GM23338 (cell line): ENCODE measurements around the gene PSKH1.

ENCODE experiments used
- CREB1 ChIP-seq: fragments of 250-450 bp; sonication (Bioruptor Pico); IDR thresholded peaks from 2 replicates; pipeline ENCODE4 v1.5.0; 2020; ENCODE audit warnings: low read depth, mild to moderate bottlenecking, moderate library complexity
- EZH2 ChIP-seq: fragments of 200-600 bp; sonication (generic); IDR thresholded peaks from one replicate; pipeline ENCODE4 v1.8.0; 2017; ENCODE audit warnings: antibody characterized with exemption, mild to moderate bottlenecking, low read depth; ENCODE audit not compliant: unreplicated experiment
- EZH2phosphoT487 ChIP-seq: fragments of 200-600 bp; sonication (generic); IDR thresholded peaks from one replicate; pipeline ENCODE4 v1.8.1; 2018; ENCODE audit warnings: antibody characterized with exemption; ENCODE audit not compliant: unreplicated experiment
- JUNB ChIP-seq: IDR thresholded peaks from one replicate; pipeline ENCODE4 v1.6.1; 2016; ENCODE audit warnings: antibody characterized with exemption; ENCODE audit not compliant: unreplicated experiment
- POLR2AphosphoS5 ChIP-seq: IDR thresholded peaks from 2 replicates; pipeline ENCODE4 v1.6.1; 2016; ENCODE audit warnings: antibody characterized with exemption, low read depth
- ZNF114 ChIP-seq: fragments of 250-450 bp; sonication (Bioruptor Pico); IDR thresholded peaks from 2 replicates; pipeline ENCODE4 v1.5.0; 2020; ENCODE audit warnings: mild to moderate bottlenecking, moderate library complexity
- ZNF331 ChIP-seq: fragments of 250-450 bp; sonication (Bioruptor Pico); IDR thresholded peaks from 2 replicates; pipeline ENCODE4 v1.5.0; 2020; ENCODE audit warnings: low read depth, mild to moderate bottlenecking, moderate library complexity
- TF ChIP-seq, protein P1 (sequence below), 2 experiments: fragments of 200-600 bp in 1 of 2; sonication (generic) in 1 of 2; conservative IDR thresholded peaks; 2 replicates each; pipeline versions ENCODE4 v1.5.1 to v1.6.1; 2016 to 2017; ENCODE audit warnings: antibody characterized with exemption in 2 of 2, low read depth in 2 of 2, mild to moderate bottlenecking in 2 of 2, moderate library complexity in 1 of 2
- TF ChIP-seq, protein P2 (sequence below): IDR thresholded peaks from one replicate; pipeline ENCODE4 v1.6.1; 2018; ENCODE audit warnings: antibody characterized with exemption; ENCODE audit not compliant: unreplicated experiment
- TF ChIP-seq, protein P3 (sequence below): fragments of 250-450 bp; sonication (Bioruptor Pico); IDR thresholded peaks from 2 replicates; pipeline ENCODE4 v1.5.0; 2020; ENCODE audit warnings: mild to moderate bottlenecking, moderate library complexity

DNA sequence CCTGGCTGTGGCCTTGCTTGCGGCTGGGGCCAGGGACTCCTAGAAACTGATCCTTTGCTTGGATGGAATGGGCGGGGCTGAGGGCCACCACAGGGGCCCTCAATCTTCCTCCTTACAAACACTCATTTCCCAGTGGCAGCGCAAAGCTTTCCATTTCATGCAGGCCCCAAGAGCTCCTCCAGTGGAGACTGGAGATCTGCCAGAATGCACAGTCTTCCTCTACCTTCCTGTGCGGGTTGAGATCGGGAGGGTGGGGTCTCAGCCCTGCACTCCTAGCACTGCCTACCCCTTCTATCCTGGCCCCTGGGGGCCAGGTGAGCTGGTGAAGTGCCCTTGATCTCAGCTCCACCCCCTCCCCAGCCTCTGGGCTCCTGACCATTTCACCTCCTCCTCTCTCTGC, 6.7 kb upstream of the PSKH1 start:
- TF ChIP-seq, protein P1, sequence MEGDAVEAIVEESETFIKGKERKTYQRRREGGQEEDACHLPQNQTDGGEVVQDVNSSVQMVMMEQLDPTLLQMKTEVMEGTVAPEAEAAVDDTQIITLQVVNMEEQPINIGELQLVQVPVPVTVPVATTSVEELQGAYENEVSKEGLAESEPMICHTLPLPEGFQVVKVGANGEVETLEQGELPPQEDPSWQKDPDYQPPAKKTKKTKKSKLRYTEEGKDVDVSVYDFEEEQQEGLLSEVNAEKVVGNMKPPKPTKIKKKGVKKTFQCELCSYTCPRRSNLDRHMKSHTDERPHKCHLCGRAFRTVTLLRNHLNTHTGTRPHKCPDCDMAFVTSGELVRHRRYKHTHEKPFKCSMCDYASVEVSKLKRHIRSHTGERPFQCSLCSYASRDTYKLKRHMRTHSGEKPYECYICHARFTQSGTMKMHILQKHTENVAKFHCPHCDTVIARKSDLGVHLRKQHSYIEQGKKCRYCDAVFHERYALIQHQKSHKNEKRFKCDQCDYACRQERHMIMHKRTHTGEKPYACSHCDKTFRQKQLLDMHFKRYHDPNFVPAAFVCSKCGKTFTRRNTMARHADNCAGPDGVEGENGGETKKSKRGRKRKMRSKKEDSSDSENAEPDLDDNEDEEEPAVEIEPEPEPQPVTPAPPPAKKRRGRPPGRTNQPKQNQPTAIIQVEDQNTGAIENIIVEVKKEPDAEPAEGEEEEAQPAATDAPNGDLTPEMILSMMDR (conservative IDR thresholded peaks at IDR 0.05; ENCODE audit: low read depth in 2 of 2): no peak
- TF ChIP-seq EZH2: no peak
- TF ChIP-seq EZH2phosphoT487: no peak
- TF ChIP-seq CREB1: no peak
- TF ChIP-seq ZNF331 (CRISPR knock-in tag): no peak
- TF ChIP-seq, protein P2, sequence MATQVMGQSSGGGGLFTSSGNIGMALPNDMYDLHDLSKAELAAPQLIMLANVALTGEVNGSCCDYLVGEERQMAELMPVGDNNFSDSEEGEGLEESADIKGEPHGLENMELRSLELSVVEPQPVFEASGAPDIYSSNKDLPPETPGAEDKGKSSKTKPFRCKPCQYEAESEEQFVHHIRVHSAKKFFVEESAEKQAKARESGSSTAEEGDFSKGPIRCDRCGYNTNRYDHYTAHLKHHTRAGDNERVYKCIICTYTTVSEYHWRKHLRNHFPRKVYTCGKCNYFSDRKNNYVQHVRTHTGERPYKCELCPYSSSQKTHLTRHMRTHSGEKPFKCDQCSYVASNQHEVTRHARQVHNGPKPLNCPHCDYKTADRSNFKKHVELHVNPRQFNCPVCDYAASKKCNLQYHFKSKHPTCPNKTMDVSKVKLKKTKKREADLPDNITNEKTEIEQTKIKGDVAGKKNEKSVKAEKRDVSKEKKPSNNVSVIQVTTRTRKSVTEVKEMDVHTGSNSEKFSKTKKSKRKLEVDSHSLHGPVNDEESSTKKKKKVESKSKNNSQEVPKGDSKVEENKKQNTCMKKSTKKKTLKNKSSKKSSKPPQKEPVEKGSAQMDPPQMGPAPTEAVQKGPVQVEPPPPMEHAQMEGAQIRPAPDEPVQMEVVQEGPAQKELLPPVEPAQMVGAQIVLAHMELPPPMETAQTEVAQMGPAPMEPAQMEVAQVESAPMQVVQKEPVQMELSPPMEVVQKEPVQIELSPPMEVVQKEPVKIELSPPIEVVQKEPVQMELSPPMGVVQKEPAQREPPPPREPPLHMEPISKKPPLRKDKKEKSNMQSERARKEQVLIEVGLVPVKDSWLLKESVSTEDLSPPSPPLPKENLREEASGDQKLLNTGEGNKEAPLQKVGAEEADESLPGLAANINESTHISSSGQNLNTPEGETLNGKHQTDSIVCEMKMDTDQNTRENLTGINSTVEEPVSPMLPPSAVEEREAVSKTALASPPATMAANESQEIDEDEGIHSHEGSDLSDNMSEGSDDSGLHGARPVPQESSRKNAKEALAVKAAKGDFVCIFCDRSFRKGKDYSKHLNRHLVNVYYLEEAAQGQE: no peak
- TF ChIP-seq JUNB: no peak
- TF ChIP-seq, protein P3, sequence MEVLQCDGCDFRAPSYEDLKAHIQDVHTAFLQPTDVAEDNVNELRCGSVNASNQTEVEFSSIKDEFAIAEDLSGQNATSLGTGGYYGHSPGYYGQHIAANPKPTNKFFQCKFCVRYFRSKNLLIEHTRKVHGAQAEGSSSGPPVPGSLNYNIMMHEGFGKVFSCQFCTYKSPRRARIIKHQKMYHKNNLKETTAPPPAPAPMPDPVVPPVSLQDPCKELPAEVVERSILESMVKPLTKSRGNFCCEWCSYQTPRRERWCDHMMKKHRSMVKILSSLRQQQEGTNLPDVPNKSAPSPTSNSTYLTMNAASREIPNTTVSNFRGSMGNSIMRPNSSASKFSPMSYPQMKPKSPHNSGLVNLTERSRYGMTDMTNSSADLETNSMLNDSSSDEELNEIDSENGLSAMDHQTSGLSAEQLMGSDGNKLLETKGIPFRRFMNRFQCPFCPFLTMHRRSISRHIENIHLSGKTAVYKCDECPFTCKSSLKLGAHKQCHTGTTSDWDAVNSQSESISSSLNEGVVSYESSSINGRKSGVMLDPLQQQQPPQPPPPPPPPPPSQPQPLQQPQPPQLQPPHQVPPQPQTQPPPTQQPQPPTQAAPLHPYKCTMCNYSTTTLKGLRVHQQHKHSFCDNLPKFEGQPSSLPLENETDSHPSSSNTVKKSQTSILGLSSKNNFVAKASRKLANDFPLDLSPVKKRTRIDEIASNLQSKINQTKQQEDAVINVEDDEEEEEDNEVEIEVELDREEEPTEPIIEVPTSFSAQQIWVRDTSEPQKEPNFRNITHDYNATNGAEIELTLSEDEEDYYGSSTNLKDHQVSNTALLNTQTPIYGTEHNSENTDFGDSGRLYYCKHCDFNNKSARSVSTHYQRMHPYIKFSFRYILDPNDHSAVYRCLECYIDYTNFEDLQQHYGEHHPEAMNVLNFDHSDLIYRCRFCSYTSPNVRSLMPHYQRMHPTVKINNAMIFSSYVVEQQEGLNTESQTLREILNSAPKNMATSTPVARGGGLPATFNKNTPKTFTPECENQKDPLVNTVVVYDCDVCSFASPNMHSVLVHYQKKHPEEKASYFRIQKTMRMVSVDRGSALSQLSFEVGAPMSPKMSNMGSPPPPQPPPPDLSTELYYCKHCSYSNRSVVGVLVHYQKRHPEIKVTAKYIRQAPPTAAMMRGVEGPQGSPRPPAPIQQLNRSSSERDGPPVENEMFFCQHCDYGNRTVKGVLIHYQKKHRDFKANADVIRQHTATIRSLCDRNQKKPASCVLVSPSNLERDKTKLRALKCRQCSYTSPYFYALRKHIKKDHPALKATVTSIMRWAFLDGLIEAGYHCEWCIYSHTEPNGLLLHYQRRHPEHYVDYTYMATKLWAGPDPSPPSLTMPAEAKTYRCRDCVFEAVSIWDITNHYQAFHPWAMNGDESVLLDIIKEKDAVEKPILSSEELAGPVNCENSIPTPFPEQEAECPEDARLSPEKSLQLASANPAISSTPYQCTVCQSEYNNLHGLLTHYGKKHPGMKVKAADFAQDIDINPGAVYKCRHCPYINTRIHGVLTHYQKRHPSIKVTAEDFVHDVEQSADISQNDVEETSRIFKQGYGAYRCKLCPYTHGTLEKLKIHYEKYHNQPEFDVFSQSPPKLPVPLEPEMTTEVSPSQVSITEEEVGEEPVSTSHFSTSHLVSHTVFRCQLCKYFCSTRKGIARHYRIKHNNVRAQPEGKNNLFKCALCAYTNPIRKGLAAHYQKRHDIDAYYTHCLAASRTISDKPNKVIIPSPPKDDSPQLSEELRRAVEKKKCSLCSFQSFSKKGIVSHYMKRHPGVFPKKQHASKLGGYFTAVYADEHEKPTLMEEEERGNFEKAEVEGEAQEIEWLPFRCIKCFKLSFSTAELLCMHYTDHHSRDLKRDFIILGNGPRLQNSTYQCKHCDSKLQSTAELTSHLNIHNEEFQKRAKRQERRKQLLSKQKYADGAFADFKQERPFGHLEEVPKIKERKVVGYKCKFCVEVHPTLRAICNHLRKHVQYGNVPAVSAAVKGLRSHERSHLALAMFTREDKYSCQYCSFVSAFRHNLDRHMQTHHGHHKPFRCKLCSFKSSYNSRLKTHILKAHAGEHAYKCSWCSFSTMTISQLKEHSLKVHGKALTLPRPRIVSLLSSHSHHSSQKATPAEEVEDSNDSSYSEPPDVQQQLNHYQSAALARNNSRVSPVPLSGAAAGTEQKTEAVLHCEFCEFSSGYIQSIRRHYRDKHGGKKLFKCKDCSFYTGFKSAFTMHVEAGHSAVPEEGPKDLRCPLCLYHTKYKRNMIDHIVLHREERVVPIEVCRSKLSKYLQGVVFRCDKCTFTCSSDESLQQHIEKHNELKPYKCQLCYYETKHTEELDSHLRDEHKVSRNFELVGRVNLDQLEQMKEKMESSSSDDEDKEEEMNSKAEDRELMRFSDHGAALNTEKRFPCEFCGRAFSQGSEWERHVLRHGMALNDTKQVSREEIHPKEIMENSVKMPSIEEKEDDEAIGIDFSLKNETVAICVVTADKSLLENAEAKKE (CRISPR knock-in tag): no peak
- no peak for TF ChIP-seq POLR2AphosphoS5
- no peak for TF ChIP-seq ZNF114 (CRISPR knock-in tag)
